Measurements from ENCODE around the gene PMFBP1. TPM values are rescaled to one million over a fixed set of nuclear protein-coding genes. Genes with fewer than 3 reads are reported as not detected.

PMFBP1 gene
- total RNA-seq, 1 experiment from 2014 or later: 5.6 TPM

DNA sequence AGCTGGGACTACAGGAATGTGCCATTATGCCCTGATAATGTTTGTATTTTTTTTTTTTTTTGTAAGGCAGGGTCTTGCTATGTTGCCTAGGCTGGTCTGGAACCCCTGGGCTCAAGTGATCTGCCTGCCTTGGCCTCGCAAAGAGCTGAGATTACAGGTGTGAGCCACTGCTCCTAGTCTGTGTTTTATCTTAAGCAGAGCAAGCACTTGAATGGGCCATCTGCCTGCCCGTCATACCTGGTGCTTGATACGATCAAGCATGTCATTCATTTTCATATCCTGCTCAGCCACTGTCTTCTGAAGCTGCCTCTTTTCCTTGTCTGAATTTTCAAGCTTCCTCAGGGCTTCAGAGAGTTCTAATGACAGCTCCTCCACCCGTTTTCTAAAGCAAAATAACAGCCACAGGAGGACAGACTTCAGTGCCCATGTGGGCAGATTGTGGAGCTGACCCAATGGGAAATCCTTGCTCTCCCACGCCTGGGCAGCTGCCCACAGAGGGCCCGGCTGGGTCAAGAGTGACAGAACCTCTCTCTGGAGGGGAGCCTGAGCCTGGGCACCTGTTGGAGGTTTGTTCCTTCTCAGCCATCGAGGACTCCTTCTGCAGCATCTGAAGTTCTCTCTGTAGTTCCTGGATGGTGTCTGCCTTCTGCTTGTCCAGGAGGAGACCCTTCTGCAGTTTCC is 41.8 kb downstream of the PMFBP1 start:
- ChIA-PET RAD21 (ENCODE audit: low non-redundant PET in 1 of 2, low total read pairs in 2 of 2, uncharacterized antibody in 2 of 2, unreplicated experiment in 2 of 2) (no interaction called here), CTCF (no interaction called here), POLR2A (no interaction called here)
- no peaks in the 10 kb centered on the region for H4K20me1 ChIP-seq (ENCODE audit: insufficient read depth)
- H2AFZ ChIP-seq (ENCODE audit: low read depth, low read length, poor library complexity, severe bottlenecking): no peak overlapping the region
- no peaks in the 10 kb centered on the region for H3K9me2 ChIP-seq (ENCODE audit: insufficient read depth)
- intact Hi-C loops (cut with micrococcal nuclease): loop anchor here (5.0 kb wide), 1 partner anchor 1747 kb away; no protein-coding TSS in a partner anchor
- H3K4me3 ChIP-seq (replicated peaks in 1 of 2; ENCODE audit: low read depth in 1 of 2, low read length in 2 of 2): no peak overlapping the region
- no peak for DNase-seq (ENCODE audit: low read depth, low spot score)
- TF ChIP-seq, protein P1, sequence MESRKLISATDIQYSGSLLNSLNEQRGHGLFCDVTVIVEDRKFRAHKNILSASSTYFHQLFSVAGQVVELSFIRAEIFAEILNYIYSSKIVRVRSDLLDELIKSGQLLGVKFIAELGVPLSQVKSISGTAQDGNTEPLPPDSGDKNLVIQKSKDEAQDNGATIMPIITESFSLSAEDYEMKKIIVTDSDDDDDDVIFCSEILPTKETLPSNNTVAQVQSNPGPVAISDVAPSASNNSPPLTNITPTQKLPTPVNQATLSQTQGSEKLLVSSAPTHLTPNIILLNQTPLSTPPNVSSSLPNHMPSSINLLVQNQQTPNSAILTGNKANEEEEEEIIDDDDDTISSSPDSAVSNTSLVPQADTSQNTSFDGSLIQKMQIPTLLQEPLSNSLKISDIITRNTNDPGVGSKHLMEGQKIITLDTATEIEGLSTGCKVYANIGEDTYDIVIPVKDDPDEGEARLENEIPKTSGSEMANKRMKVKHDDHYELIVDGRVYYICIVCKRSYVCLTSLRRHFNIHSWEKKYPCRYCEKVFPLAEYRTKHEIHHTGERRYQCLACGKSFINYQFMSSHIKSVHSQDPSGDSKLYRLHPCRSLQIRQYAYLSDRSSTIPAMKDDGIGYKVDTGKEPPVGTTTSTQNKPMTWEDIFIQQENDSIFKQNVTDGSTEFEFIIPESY (IDR thresholded peaks at IDR 0.05; ENCODE audit: extremely low read depth, insufficient replicate concordance, low read length): no peak
- TF ChIP-seq MAX (IDR thresholded peaks at IDR 0.05) (no peak), TCF7L2 (IDR thresholded peaks at IDR 0.05; ENCODE audit: borderline replicate concordance, extremely low read depth, insufficient read depth, insufficient read length) (no peak), EZH2phosphoT487 (IDR thresholded peaks at IDR 0.05; ENCODE audit: borderline replicate concordance) (no peak), ZFX (IDR thresholded peaks at IDR 0.05) (no peak), REST (IDR thresholded peaks at IDR 0.05; ENCODE audit: low read depth) (no peak), YY1 (IDR thresholded peaks at IDR 0.05; ENCODE audit: extremely low read depth, insufficient replicate concordance, low read depth, low read length) (no peak), FOSL1 (IDR thresholded peaks at IDR 0.05; ENCODE audit: low read depth) (no peak), POLR2AphosphoS5 (IDR thresholded peaks at IDR 0.05; ENCODE audit: low read depth, low read length) (no peak), CEBPB (IDR thresholded peaks at IDR 0.05; ENCODE audit: low read depth) (no peak), SRF (IDR thresholded peaks at IDR 0.05; ENCODE audit: low read depth) (no peak), ZNF274 (IDR thresholded peaks at IDR 0.05; ENCODE audit: low read depth, low read length) (no peak), EGR1 (IDR thresholded peaks at IDR 0.05; ENCODE audit: low read depth) (no peak), JUND (IDR thresholded peaks at IDR 0.05) (no peak)
- TF ChIP-seq, protein P2, sequence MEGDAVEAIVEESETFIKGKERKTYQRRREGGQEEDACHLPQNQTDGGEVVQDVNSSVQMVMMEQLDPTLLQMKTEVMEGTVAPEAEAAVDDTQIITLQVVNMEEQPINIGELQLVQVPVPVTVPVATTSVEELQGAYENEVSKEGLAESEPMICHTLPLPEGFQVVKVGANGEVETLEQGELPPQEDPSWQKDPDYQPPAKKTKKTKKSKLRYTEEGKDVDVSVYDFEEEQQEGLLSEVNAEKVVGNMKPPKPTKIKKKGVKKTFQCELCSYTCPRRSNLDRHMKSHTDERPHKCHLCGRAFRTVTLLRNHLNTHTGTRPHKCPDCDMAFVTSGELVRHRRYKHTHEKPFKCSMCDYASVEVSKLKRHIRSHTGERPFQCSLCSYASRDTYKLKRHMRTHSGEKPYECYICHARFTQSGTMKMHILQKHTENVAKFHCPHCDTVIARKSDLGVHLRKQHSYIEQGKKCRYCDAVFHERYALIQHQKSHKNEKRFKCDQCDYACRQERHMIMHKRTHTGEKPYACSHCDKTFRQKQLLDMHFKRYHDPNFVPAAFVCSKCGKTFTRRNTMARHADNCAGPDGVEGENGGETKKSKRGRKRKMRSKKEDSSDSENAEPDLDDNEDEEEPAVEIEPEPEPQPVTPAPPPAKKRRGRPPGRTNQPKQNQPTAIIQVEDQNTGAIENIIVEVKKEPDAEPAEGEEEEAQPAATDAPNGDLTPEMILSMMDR (IDR thresholded peaks at IDR 0.05 in 2 of 3, conservative IDR thresholded peaks at IDR 0.05 in 1 of 3; ENCODE audit: borderline replicate concordance in 1 of 3, insufficient read depth in 1 of 3, low read depth in 2 of 3, low read length in 2 of 3): no peak
- TF ChIP-seq, protein P3, sequence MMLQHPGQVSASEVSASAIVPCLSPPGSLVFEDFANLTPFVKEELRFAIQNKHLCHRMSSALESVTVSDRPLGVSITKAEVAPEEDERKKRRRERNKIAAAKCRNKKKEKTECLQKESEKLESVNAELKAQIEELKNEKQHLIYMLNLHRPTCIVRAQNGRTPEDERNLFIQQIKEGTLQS (IDR thresholded peaks at IDR 0.05): no peak
- H3K27me3 ChIP-seq (ENCODE audit: insufficient read depth, low read length): no peaks in the 10 kb centered on the region
- H3K4me2 ChIP-seq (ENCODE audit: low read length): no peak overlapping the region
- no peak overlapping the region for H3K27ac ChIP-seq (ENCODE audit: low read depth, low read length)
- no peak overlapping the region for H3K9ac ChIP-seq (ENCODE audit: low read length)
- H3K4me1 ChIP-seq (ENCODE audit: control insufficient read depth in 1 of 2, insufficient read depth in 2 of 2, low read length in 2 of 2): peaks cover 0 to 4% of the 10 kb centered on the region in 2 experiments; a peak in 1 of 4 replicates
- no TSS peak for BruUV-seq (replicated peaks)
- H3K9me3 ChIP-seq (ENCODE audit: control insufficient read depth in 1 of 2, insufficient read depth in 1 of 2, low read depth in 1 of 2, low read length in 2 of 2): no peaks in the 10 kb centered on the region
- no peak for ATAC-seq
- no peaks in the 10 kb centered on the region for H3K79me2 ChIP-seq (ENCODE audit: insufficient read depth, low read length)
- H3K36me3 ChIP-seq (ENCODE audit: control insufficient read depth in 1 of 2, insufficient read depth in 2 of 2, low read length in 2 of 2): no peaks in the 10 kb centered on the region

Measured in HCT116 (cell line).